GM23248 (cell line): ENCODE data around the gene DHRS3. TPM values are rescaled to one million over a fixed set of nuclear protein-coding genes. Genes with fewer than 3 reads are reported as not detected.

Experiments
- DNase-seq: peaks from one replicate; pipeline ENCODE4 v3.0.0-alpha.2; 2015
- H2AFZ ChIP-seq: fragments of 200-600 bp; sonication (generic); 2 replicates; pipeline ENCODE4 v1.6.1; 2016; ENCODE audit warnings: antibody characterized with exemption
- H3F3A ChIP-seq: fragments of 200-600 bp; sonication (generic); 2 replicates; pipeline ENCODE4 v1.6.1; 2016; ENCODE audit warnings: mild to moderate bottlenecking, antibody characterized with exemption, mixed run types; ENCODE audit not compliant: insufficient read depth
- H3K27ac ChIP-seq: fragments of 200-600 bp; sonication (generic); 2 replicates; pipeline ENCODE4 v1.5.1; 2016; ENCODE audit warnings: mild to moderate bottlenecking
- H3K27me3 ChIP-seq: fragments of 200-600 bp; sonication (generic); replicated peaks from 2 replicates; pipeline ENCODE4 v1.6.1; 2016; ENCODE audit warnings: mild to moderate bottlenecking; ENCODE audit not compliant: insufficient read depth
- H3K36me3 ChIP-seq: fragments of 200-600 bp; sonication (generic); 2 replicates; pipeline ENCODE4 v1.6.1; 2016; ENCODE audit warnings: low read depth, mild to moderate bottlenecking
- H3K4me1 ChIP-seq: fragments of 200-600 bp; sonication (generic); 2 replicates; pipeline ENCODE4 v1.6.1; 2016; ENCODE audit warnings: mild to moderate bottlenecking; ENCODE audit not compliant: insufficient read depth
- H3K4me2 ChIP-seq: fragments of 200-600 bp; sonication (generic); one replicate; pipeline ENCODE4 v1.6.1; 2016; ENCODE audit warnings: mild to moderate bottlenecking; ENCODE audit not compliant: unreplicated experiment
- H3K4me3 ChIP-seq: fragments of 200-600 bp; sonication (generic); 2 replicates; pipeline ENCODE4 v1.5.1; 2016; ENCODE audit warnings: mild to moderate bottlenecking
- H3K79me2 ChIP-seq: fragments of 200-600 bp; sonication (generic); 2 replicates; pipeline ENCODE4 v1.6.1; 2016; ENCODE audit warnings: mild to moderate bottlenecking; ENCODE audit not compliant: insufficient read depth
- H3K9ac ChIP-seq: fragments of 200-600 bp; sonication (generic); 2 replicates; pipeline ENCODE4 v1.6.1; 2016; ENCODE audit warnings: mild to moderate bottlenecking
- H3K9me2 ChIP-seq: fragments of 200-600 bp; sonication (generic); 2 replicates; pipeline ENCODE4 v1.6.1; 2016; ENCODE audit warnings: mixed run types, mild to moderate bottlenecking, moderate library complexity; ENCODE audit not compliant: insufficient read depth
- H3K9me3 ChIP-seq: fragments of 200-600 bp; sonication (generic); one replicate; pipeline ENCODE4 v1.6.1; 2017; ENCODE audit warnings: low read depth
- H4K20me1 ChIP-seq: fragments of 200-600 bp; sonication (generic); 2 replicates; pipeline ENCODE4 v1.6.0; 2016; ENCODE audit not compliant: insufficient read depth
- EZH2 ChIP-seq: fragments of 200-600 bp; sonication (generic); IDR thresholded peaks from 2 replicates; pipeline ENCODE4 v1.6.1; 2018; ENCODE audit warnings: antibody characterized with exemption, mild to moderate bottlenecking; ENCODE audit not compliant: insufficient read depth, poor library complexity, severe bottlenecking
- EZH2phosphoT487 ChIP-seq: fragments of 200-600 bp; sonication (generic); IDR thresholded peaks from 2 replicates; pipeline ENCODE4 v1.6.1; 2018; ENCODE audit warnings: antibody characterized with exemption, moderate library complexity, mild to moderate bottlenecking, low read depth; ENCODE audit not compliant: insufficient read depth
- WGBS, 2 experiments: methylation state at CpG; one replicate each; pipeline ENCODE4 v1.1.6; 2015 to 2017; ENCODE audit warnings: low lambda C conversion rate in 2 of 2, low coverage in 1 of 2; ENCODE audit errors: missing lambda C conversion rate in 2 of 2; 5-methylcytosine and 5-hydroxymethylcytosine counted together
- in situ Hi-C: fragments of 300-500 bp; cut with MboI; formaldehyde crosslinking; loops from 2 replicates; pipeline ENCODE4 v1.15.0; 2020
- polyA plus RNA-seq: library from polyadenylated mRNA; unstranded; fragments of >200 nt; fragmentation: Nextera tagmentation; extraction: Ambion mirVana; gene quantifications from 2 replicates; pipeline ENCODE4 v1.2.1, GENCODE V29; 2016
- total RNA-seq: library from RNA; depleted of rRNA; stranded (reverse); fragments of >200 nt; shearing (Covaris generic); gene quantifications from 2 replicates; pipeline ENCODE4 v1.2.3, GENCODE V29; 2014

The DHRS3 gene
- total and polyA plus RNA-seq, 2 experiments from 2014 or later: 55.2 to 120 TPM

DNA sequence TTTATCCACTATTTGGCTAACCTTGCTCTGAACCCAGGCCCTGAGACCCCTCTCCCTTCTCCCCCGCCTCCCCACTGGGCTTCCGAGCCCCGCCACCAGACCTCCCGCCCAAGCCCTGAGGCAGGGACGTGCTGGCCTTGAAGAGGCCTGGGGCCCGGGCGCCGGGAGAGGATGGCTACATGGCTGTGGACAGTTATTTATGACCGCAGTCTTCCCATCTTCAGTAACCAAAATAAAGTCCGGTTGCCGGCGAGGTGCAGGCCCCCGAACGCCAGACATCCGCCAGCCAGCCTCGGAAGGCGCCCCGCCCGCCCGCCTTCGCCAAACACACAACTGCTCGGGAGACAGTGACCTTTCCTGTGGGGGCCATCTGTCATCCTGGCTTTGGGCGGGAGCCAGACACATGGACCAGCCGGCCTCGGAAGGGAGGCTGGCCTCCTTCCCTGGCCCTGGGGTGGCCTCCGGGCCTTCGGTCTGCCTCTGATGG, 69.0 kb downstream of the DHRS3 start:
- H3K79me2 ChIP-seq: no peaks in the 10 kb centered on the region
- no peaks in the 10 kb centered on the region; the same call in 1 of the 2 replicates for H3F3A ChIP-seq
- peak overlapping the region; percentile 1; the same call in 1 of the 2 replicates for H2AFZ ChIP-seq
- no peaks in the 10 kb centered on the region for H3K27me3 ChIP-seq
- H3K4me2 ChIP-seq: peak overlapping the region; percentile 69
- in situ Hi-C loops: no loop called here
- WGBS, 2 experiments: 9 to 19% methylated on average over 24 to 26 of the region's 27 CpGs
- H3K9me2 ChIP-seq: no peaks in the 10 kb centered on the region
- H3K4me1 ChIP-seq: peaks cover 16% of the 10 kb centered on the region
- H4K20me1 ChIP-seq: no peaks in the 10 kb centered on the region
- peak overlapping the region; percentile 77 for H3K27ac ChIP-seq
- no peaks in the 10 kb centered on the region for H3K9me3 ChIP-seq
- no peaks in the 10 kb centered on the region for H3K36me3 ChIP-seq
- no peak for TF ChIP-seq EZH2phosphoT487
- no peak for TF ChIP-seq EZH2
- H3K4me3 ChIP-seq: peak overlapping the region; percentile 55; the same call in 1 of the 2 replicates
- peak; percentile 60 for DNase-seq
- H3K9ac ChIP-seq: peak overlapping the region; percentile 57

DNA sequence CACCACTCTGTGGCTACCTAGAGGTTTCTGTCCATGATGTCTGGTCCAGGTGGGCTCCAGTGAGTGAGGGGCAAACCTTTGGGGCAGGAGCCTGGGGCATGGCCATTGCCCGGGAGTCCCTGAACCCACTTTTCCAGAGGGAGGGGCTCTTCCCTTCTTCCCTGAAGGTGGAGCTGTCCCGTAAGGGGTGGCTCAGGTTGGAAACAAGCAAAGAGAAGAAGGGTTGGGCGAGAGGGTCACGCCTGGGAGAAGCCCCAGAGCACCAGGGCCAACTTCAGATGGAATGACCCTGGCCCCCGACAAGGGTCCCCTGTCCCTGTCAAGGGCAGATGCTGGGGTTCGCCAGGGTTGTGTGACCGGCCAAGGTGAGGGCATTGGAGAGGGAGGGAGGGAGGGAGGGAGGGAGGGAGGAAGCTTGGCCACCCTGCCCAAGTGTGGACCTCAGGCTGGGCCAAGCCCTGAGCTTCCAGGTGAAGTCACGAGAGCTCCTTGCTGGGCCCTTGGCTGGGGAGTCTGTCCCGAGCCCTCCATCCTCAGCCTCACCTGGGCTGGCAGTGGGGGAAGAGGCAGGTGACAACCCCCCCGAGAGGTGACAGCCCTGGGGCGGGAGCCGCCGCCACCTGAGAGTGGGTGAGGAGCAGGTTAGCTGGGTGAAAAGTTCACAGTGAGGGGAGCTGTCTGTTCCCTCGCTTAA, 69.6 kb downstream of the DHRS3 start:
- H3K27ac ChIP-seq: peak overlapping the region; percentile 77

DNA sequence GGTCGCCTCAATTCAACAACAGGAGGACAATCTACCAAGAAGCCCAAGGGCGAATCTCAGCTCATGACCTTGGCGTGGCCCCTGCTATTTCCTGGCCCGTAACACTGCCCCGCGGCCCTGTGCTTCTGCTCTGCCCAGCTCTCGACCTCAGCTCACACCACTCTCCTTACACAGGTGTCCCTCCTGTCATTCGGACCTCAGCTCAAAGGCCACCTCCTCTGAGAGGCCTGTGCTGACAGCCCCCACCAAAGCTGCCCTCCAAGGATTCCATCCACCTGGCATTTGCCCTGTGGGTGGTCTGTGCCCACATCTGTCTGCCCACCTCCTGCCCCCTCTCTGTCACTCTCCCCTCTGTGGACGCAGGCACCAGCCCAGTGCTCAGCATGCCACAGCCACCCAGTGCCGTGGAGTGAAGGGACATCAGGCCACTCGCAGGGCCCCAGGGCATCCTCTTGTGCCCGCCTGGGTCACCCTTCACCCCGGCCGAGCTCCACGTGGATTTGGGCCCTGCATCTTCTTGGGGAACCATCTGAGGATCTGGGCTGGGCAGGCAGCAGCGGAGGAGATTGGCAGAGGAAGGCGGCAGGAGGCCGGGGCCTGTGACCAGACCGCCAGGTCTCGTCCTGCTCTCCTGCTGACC, 70.3 kb downstream of the DHRS3 start:
- H3K4me1 ChIP-seq: peaks cover 16% of the 10 kb centered on the region
- H3K79me2 ChIP-seq: no peaks in the 10 kb centered on the region
- no peak overlapping the region for H3K9ac ChIP-seq
- no peaks in the 10 kb centered on the region for H3K9me3 ChIP-seq
- no peaks in the 10 kb centered on the region; the same call in 1 of the 2 replicates for H3F3A ChIP-seq
- no peaks in the 10 kb centered on the region for H4K20me1 ChIP-seq
- H3K27me3 ChIP-seq: no peaks in the 10 kb centered on the region
- no peak overlapping the region for H3K27ac ChIP-seq
- DNase-seq: no peak
- H3K9me2 ChIP-seq: no peaks in the 10 kb centered on the region
- H3K4me3 ChIP-seq: no peak overlapping the region
- in situ Hi-C loops: no loop called here
- 96 to 98% methylated on average over 20 of the region's 20 CpGs for WGBS, 2 experiments
- no peak overlapping the region for H3K4me2 ChIP-seq
- no peak overlapping the region for H2AFZ ChIP-seq
- no peaks in the 10 kb centered on the region for H3K36me3 ChIP-seq
- TF ChIP-seq EZH2: no peak
- no peak for TF ChIP-seq EZH2phosphoT487

More for the DNA sequence above, 69.6 kb downstream of the DHRS3 start:
- WGBS, 2 experiments: 80 to 82% methylated on average over 13 to 14 of the region's 14 CpGs
- Histone ChIP-seq H3K4me1 (peaks cover 16% of the 10 kb centered on the region), H3K9ac (peak overlapping the region; percentile 57), H3K36me3 (no peaks in the 10 kb centered on the region), H3K27me3 (no peaks in the 10 kb centered on the region), H3K9me2 (no peaks in the 10 kb centered on the region), H3K9me3 (no peaks in the 10 kb centered on the region), H3K79me2 (no peaks in the 10 kb centered on the region), H3F3A (no peaks in the 10 kb centered on the region; the same call in 1 of the 2 replicates), H3K4me3 (no peak overlapping the region), H4K20me1 (no peaks in the 10 kb centered on the region), H3K4me2 (no peak overlapping the region), H2AFZ (no peak overlapping the region)
- TF ChIP-seq EZH2phosphoT487: no peak
- TF ChIP-seq EZH2: no peak
- DNase-seq: no peak
- in situ Hi-C loops: no loop called here

DNA sequence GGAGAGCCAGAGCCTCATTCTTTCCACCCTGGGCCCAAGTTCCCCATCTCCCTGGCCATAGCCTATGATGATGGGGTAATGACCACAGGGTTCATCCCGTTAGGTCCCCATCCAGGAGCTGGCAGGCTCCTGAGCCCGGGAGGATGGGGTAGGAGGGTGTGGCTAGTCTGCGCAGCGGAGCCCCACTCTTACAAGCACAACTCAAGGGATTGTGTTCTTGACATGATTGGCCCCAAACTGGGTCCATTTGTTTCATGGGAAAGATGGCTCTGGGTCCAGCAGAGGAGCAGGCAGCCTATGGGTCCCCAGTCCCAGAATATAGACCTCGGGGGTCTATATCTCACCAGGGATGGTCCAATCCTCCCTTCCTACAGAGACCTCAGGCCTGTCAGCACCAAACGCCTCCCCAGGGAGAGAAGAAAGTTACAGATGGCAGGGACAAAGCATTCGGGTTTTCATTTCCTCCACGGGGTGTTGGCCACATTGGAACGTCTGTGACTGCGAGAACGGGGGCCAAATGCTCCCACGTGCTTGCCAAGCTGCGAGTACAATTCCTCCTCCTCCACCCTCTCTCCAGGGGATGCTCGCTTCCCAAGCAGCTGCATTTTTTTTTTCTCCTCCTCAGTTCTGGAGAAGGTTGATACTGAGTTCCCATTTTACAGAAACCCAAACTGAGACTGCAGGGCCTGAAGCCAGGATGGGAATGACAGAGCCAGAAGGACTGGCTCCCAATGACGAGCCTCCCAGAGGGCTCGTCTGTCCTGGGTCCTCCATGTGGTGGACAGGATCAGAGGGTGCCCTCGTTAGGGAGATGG, 71.0 kb downstream of the DHRS3 start:
- Histone ChIP-seq H3F3A (peaks cover 7% of the 10 kb centered on the region), H3K4me1 (peaks cover 16% of the 10 kb centered on the region), H3K27me3 (no peaks in the 10 kb centered on the region), H2AFZ (no peak overlapping the region), H3K27ac (no peak overlapping the region), H3K4me3 (no peak overlapping the region), H3K9me2 (no peaks in the 10 kb centered on the region), H3K36me3 (no peaks in the 10 kb centered on the region), H3K79me2 (no peaks in the 10 kb centered on the region), H3K9me3 (no peaks in the 10 kb centered on the region), H3K4me2 (no peak overlapping the region), H4K20me1 (no peaks in the 10 kb centered on the region), H3K9ac (no peak overlapping the region)
- DNase-seq: no peak
- whole genome bisulfite sequencing, 2 experiments: 47 to 49% methylated on average over 17 of the region's 17 CpGs
- in situ Hi-C loops: no loop called here
- TF ChIP-seq EZH2phosphoT487: no peak
- TF ChIP-seq EZH2: no peak
